Ectodermal cell (in vitro differentiated cells): Measurements from ENCODE around the gene KCNQ1.

Experiments
- H3K27ac ChIP-seq: 2 replicates; pipeline ENCODE4 v1.7.0; 2013; ENCODE audit warnings: mild to moderate bottlenecking, low read depth, low read length; ENCODE audit not compliant: insufficient read depth, poor library complexity, severe bottlenecking
- H3K27me3 ChIP-seq: 2 replicates; pipeline ENCODE4 v1.7.0; 2013; ENCODE audit warnings: mild to moderate bottlenecking, low read length; ENCODE audit not compliant: insufficient read depth, control insufficient read depth, poor library complexity, severe bottlenecking
- H3K36me3 ChIP-seq: one replicate; pipeline ENCODE4 v1.7.0; 2013; ENCODE audit warnings: low read length; ENCODE audit not compliant: control insufficient read depth, insufficient read depth
- H3K4me1 ChIP-seq: one replicate; pipeline ENCODE4 v1.7.0; 2013; ENCODE audit warnings: low read length; ENCODE audit not compliant: control insufficient read depth, insufficient read depth
- H3K4me3 ChIP-seq: 2 replicates; pipeline ENCODE4 v1.7.0; 2013; ENCODE audit warnings: low read depth, low read length, control low read depth; ENCODE audit not compliant: insufficient read depth
- H3K9me3 ChIP-seq: 2 replicates; pipeline ENCODE4 v1.7.0; 2013; ENCODE audit warnings: mild to moderate bottlenecking, low read length, moderate library complexity; ENCODE audit not compliant: control insufficient read depth
- WGBS, 2 experiments: methylation state at CpG; one replicate each; pipeline ENCODE4 v1.1.7; 2013; ENCODE audit warnings: missing lambda C conversion rate in 2 of 2; 5-methylcytosine and 5-hydroxymethylcytosine counted together

KCNQ1 gene

DNA sequence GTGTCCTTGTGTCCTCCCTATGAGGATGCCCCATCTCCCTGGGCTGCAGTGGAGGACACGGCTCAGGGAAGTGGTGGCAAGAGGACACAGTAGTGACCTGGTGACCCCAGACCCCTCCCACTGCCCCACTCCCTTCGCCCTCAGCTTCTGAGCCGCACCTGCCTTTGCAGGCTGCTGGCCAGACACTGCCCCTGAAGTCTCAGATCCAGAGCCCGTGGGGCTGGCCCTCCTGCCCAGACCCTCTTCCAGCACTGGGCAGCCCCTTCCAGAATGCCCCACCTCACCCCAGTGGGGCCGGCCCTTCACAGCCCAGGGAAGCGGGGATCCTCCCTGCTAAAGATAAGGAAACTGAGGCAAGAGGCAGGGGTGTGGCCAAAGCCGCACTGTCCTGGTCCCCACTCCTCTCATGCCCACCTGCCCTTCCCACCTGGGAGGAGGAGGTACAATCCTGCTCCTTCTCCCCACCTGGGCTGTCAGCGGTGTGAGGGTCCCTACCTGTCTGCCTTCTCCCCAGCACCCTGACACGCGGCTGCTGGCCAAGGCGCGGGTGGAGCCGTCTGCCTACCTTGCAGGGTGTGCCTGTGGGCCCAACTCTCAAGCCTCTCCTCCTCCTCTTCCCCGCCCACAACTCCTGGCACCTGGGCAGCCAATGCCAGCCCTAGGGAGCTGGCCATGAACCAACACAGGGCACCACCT lies 17.8 kb upstream of the KCNQ1 start:
- H3K27me3 ChIP-seq = no peaks in the 10 kb centered on the region
- no peaks in the 10 kb centered on the region for H3K9me3 ChIP-seq
- WGBS, 2 experiments = 88 to 91% methylated on average over 14 of the region's 14 CpGs
- H3K36me3 ChIP-seq = no peaks in the 10 kb centered on the region
- no peak overlapping the region for H3K4me3 ChIP-seq
- no peak overlapping the region for H3K27ac ChIP-seq
- H3K4me1 ChIP-seq = no peaks in the 10 kb centered on the region

DNA sequence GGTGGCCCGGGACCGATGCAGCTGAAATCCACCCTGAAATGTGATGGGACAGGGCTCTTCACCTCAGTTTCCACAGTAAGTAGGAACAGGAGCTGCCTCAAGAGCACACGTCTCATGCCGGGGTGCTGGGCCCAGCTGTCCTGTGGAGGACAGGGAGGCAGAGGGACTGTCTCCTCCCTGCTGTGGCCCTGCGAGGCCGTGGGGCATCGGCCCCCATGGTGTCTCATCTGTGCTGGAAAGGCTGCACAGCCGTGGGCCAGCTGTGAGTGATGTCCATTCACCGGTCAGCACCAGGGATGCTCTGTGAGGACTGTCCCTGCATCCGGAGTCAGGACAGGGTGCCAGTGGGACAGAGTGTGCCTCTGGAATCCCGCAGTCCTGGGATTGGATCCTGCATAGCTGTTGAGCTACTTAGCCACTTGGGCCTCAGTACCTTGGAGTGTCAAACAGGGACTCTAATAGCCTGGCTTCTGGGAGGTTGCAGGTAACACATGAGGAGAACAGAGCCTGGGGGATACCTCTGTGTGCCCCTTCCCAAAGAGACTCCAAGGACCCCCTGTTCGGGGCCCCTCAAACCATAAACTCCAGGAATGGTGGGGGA lies 17.0 kb upstream of the KCNQ1 start:
- Histone ChIP-seq H3K4me3 (no peak overlapping the region), H3K27me3 (no peaks in the 10 kb centered on the region), H3K36me3 (no peaks in the 10 kb centered on the region), H3K4me1 (no peaks in the 10 kb centered on the region), H3K27ac (no peak overlapping the region), H3K9me3 (no peaks in the 10 kb centered on the region)
- WGBS, 2 experiments = 75 to 80% methylated on average over 12 of the region's 12 CpGs

DNA sequence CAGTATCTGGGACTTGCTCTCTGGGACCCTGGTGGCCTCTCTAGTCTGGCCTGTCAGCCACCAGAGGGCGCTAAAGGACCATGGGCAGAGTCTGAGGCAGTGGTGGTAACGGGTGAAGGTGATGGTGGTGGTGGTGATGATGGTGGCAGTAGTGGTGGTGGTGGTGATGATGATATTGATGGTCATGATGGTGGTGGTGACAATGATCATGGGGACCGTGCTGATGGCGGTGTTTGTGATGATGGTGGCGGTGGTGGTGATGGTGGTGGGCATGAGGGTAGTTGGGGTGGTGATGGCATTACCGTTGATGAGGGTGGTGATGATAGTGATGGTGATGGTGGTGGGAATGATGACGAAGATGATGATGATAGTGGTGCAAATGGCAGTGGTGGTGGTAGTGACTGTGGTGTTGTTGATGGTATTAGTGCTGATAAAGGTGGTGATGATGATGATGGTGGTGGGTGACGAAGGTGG lies 16.4 kb upstream of the KCNQ1 start:
- Histone ChIP-seq H3K27me3 (no peaks in the 10 kb centered on the region), H3K4me3 (no peak overlapping the region), H3K36me3 (no peaks in the 10 kb centered on the region), H3K4me1 (no peaks in the 10 kb centered on the region), H3K27ac (no peak overlapping the region), H3K9me3 (no peaks in the 10 kb centered on the region)
- WGBS, 2 experiments = 60 to 63% methylated on average over 8 of the region's 8 CpGs

DNA sequence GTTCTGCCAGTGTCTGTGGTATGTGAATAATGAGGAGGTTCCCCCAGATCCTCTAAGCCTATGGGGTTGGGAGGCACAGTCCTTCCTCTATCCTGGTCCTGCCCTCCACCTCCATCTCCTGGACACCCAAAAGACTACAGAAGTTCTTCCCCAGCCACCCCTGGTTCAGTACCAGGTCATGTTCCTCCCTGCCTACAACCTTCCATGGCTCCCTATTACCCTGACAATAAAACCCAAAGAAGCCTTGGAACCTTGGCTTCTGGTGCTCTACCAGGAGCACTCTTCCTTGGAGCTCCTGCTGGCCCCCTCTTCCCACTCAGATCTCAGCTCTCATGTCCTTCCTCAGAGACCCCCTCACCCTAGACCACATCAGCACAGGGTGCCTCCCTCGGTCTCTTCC lies 13.4 kb upstream of the KCNQ1 start:
- WGBS, 2 experiments = 79 to 83% methylated on average over 1 of the region's 1 CpG
- no peak overlapping the region for H3K27ac ChIP-seq
- H3K9me3 ChIP-seq = no peaks in the 10 kb centered on the region
- H3K36me3 ChIP-seq = no peaks in the 10 kb centered on the region
- no peaks in the 10 kb centered on the region for H3K27me3 ChIP-seq
- H3K4me3 ChIP-seq = no peak overlapping the region
- no peaks in the 10 kb centered on the region for H3K4me1 ChIP-seq

DNA sequence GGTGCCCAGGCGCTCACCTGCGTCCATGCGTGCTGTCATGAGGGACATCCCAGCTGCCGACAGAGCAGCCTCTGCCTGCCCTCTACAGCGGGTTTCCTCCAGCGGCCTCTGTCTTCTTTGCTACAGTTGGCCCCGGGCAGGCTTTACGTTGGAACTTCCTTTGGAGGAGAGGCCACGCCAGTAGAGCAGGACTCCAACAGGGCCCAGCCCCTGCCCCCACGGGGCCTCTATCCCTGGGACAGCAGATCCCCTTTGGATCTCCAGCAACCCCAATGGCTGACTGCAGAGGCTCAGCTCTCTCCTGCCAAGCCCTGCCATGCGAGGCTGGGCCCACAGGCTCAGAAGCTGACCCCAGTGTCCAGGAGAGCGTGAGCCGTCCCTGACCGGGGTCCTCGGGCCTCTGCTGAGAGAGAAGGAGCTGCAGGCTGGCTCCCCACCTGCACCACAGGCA lies 12.6 kb upstream of the KCNQ1 start:
- Histone ChIP-seq H3K4me3 (no peak overlapping the region), H3K9me3 (no peaks in the 10 kb centered on the region), H3K27me3 (no peaks in the 10 kb centered on the region), H3K36me3 (no peaks in the 10 kb centered on the region), H3K27ac (no peak overlapping the region), H3K4me1 (no peaks in the 10 kb centered on the region)
- 84 to 86% methylated on average over 15 of the region's 15 CpGs for WGBS, 2 experiments

DNA sequence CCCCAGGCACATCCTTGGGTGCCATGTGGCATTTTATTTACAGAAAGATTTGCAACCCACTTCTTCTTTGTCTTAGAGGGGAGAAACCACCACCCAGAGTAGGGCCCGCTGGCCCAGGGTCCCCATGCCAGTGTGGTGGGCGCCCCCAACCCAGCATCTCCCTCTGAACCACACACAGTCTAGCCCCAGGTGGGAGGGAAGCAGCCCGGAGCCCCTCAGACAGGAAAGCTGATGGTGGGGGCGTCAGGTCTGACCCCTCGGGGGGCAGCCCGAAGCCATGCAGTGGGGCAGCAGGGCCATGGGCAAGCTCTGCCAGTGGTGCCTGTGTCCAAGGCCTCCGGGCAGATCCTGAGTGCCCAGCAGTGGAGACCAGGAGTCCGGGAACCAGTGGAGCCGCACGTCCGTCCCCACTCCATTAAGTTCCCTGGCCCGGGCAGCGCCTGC lies 12.2 kb upstream of the KCNQ1 start:
- H3K9me3 ChIP-seq = no peaks in the 10 kb centered on the region
- peaks cover 2% of the 10 kb centered on the region for H3K27me3 ChIP-seq
- 92 to 94% methylated on average over 13 of the region's 13 CpGs for WGBS, 2 experiments
- H3K27ac ChIP-seq = no peak overlapping the region
- H3K4me1 ChIP-seq = no peaks in the 10 kb centered on the region
- H3K4me3 ChIP-seq = no peak overlapping the region
- H3K36me3 ChIP-seq = no peaks in the 10 kb centered on the region

DNA sequence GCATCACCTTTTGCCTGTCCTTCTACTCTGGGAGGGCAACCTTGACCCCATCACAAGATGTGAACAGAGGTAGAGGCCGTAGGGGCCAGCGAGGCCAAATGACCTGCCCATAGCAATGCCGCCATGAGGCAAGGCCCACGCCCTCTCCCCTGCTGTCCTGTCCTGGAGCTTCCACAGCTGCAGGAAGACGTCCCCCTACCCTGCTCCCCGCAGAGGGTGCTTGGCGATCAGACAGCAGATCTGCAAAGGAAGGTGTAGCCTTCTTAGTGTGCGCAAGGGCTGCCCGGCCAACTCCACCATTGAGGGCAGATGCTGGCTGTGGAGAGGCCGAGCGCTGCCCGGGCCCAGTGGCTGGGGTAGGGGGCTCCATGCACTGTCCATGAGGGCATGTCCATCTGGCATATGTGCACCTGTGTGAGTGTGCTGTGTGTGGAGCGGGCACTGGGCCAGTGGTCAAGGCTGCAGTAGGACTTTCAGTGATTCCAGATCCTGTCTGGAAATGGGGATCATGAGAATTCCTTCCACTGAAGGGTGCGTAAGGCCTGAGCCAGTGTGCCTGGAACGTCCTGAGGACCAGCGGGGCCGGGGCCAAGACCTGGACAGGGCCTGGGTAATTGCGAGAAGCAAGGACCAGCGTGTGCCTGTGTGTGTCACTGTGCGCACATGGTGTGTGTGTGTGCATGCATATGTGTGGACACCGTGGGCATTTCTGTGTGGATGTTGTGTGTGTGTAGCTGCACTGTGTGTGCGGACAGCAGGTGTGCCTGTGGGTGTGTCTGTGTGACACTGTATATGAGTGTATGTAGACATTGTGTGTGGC lies 11.5 kb upstream of the KCNQ1 start:
- no peaks in the 10 kb centered on the region for H3K4me1 ChIP-seq
- no peak overlapping the region for H3K4me3 ChIP-seq
- no peaks in the 10 kb centered on the region for H3K36me3 ChIP-seq
- no peak overlapping the region for H3K27ac ChIP-seq
- WGBS, 2 experiments = 92 to 94% methylated on average over 22 of the region's 22 CpGs
- H3K9me3 ChIP-seq = no peaks in the 10 kb centered on the region
- H3K27me3 ChIP-seq = peaks cover 8% of the 10 kb centered on the region

DNA sequence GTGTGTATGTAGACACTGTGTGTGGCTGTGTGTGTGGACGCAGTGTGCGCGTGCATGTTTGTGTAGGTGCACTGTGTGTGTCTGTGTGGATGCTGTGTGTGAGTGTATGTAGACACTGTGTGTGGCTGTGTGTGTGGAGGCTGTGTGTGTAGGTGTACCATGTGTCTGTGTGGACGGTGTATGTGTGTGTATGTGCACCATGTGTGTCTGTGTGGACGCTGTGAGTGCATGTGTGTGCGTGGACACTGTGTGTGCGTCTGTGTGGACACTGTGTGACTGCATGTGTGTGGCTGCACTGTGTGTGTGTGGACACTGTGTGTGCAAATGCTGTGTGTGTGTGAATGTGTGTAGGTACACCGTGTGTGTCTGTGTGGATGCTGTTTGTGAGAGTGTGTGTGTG lies 10.8 kb upstream of the KCNQ1 start:
- H3K9me3 ChIP-seq = no peaks in the 10 kb centered on the region
- no peaks in the 10 kb centered on the region for H3K4me1 ChIP-seq
- no peak overlapping the region for H3K27ac ChIP-seq
- peaks cover 14% of the 10 kb centered on the region for H3K27me3 ChIP-seq
- H3K4me3 ChIP-seq = no peak overlapping the region
- H3K36me3 ChIP-seq = no peaks in the 10 kb centered on the region
- WGBS, 2 experiments = 87 to 88% methylated on average over 8 of the region's 8 CpGs

DNA sequence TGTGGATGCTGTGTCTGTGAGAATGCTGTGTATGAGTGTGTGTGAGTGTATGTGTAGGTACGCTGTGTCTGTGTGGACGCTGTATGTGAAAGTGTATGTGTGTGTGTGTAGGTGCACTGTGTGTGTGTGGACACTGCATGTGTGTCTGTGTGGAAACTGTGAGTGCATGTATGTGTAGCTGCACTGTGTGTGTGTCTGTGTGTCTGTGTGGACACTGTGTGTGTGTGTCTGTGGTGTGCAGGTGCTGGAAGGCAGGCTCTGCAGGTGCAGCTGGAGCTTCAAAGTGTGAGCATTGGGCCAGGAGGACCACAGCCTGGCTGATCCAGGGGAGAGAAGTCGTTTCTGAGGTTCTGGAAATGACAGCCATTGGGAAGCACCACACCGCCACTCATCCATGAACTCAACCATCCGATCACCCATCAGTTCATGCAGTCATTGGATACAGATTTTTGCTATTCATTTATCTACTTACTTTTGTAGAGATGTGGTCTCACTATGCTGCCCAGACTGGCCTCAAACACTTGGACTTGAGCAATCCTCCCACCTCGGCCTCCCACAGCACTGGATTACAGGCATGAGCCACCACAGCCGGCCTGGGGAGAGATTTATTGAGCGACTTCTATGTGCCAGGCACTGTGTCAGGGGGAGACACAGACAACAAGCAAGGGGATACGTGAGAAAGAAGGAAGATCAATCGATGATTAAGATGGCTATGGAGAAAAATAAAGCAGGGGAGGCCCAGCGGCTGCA lies 10.1 kb upstream of the KCNQ1 start:
- no peak overlapping the region for H3K27ac ChIP-seq
- H3K27me3 ChIP-seq = peaks cover 19% of the 10 kb centered on the region
- H3K36me3 ChIP-seq = no peaks in the 10 kb centered on the region
- no peak overlapping the region for H3K4me3 ChIP-seq
- 86 to 91% methylated on average over 11 of the region's 11 CpGs for WGBS, 2 experiments
- no peaks in the 10 kb centered on the region for H3K4me1 ChIP-seq
- no peaks in the 10 kb centered on the region for H3K9me3 ChIP-seq
